Neutrophil (primary cell): ENCODE data around the gene DEFB114.

Source experiments
- H3K27ac ChIP-seq: fragments of 200-600 bp; sonication (generic); 2 replicates; pipeline ENCODE4 v1.5.1; 2016; ENCODE audit warnings: mild to moderate bottlenecking, moderate library complexity
- H3K27me3 ChIP-seq: fragments of 200-600 bp; sonication (generic); 2 replicates; pipeline ENCODE4 v1.6.0; 2016; ENCODE audit warnings: mild to moderate bottlenecking
- H3K36me3 ChIP-seq: fragments of 200-600 bp; sonication (generic); 2 replicates; pipeline ENCODE4 v1.5.1; 2017
- H3K4me1 ChIP-seq, 2 experiments: fragments of 200-600 bp in 1 of 2; sonication (generic) in 1 of 2; 1 replicate in 1 of 2; 2 replicates in 1 of 2; pipeline versions ENCODE4 v1.5.1 to v1.6.1; 2013 to 2016; ENCODE audit warnings: low read depth in 1 of 2, low read length in 1 of 2, mild to moderate bottlenecking in 1 of 2, moderate library complexity in 1 of 2; ENCODE audit not compliant: control insufficient read depth in 1 of 2, insufficient read depth in 1 of 2
- H3K4me3 ChIP-seq, 2 experiments: fragments of 200-600 bp in 1 of 2; sonication (generic) in 1 of 2; 1 replicate in 1 of 2; 2 replicates in 1 of 2; pipeline ENCODE4 v1.5.1; 2013 to 2016; ENCODE audit warnings: low read depth in 1 of 2, low read length in 1 of 2, mild to moderate bottlenecking in 1 of 2, moderate library complexity in 1 of 2
- H3K9me3 ChIP-seq: fragments of 200-600 bp; sonication (generic); 2 replicates; pipeline ENCODE4 v1.5.1; 2016
- TF ChIP-seq, protein P1 (sequence below): fragments of 200-600 bp; sonication (generic); IDR thresholded peaks from 2 replicates; pipeline ENCODE4 v1.5.1; 2016; ENCODE audit warnings: antibody characterized with exemption

The DEFB114 gene

DNA sequence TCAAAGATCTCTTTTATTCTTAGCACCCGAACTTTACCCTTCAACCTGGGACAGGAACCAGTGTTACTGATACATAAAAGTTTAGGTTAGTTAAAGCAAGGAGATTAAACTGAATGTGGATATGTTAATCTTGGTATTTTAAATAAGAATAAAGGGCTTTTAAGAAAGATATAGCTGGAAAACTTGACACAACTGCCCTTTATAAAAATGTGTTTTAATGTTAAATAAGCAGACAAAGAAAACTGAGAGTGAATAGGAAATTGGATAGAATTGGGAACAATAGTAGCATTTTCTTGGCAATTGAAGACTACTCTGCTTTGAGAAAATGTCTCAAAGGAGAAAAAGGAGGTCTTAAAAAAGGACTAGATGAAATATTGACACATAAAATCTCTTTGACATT, 51.8 kb downstream of the DEFB114 start:
- Histone ChIP-seq H3K4me1 (no peaks in the 10 kb centered on the region), H3K9me3 (no peaks in the 10 kb centered on the region), H3K27ac (no peak overlapping the region), H3K4me3 (no peak overlapping the region), H3K27me3 (no peaks in the 10 kb centered on the region), H3K36me3 (no peaks in the 10 kb centered on the region)
- TF ChIP-seq, protein P1, sequence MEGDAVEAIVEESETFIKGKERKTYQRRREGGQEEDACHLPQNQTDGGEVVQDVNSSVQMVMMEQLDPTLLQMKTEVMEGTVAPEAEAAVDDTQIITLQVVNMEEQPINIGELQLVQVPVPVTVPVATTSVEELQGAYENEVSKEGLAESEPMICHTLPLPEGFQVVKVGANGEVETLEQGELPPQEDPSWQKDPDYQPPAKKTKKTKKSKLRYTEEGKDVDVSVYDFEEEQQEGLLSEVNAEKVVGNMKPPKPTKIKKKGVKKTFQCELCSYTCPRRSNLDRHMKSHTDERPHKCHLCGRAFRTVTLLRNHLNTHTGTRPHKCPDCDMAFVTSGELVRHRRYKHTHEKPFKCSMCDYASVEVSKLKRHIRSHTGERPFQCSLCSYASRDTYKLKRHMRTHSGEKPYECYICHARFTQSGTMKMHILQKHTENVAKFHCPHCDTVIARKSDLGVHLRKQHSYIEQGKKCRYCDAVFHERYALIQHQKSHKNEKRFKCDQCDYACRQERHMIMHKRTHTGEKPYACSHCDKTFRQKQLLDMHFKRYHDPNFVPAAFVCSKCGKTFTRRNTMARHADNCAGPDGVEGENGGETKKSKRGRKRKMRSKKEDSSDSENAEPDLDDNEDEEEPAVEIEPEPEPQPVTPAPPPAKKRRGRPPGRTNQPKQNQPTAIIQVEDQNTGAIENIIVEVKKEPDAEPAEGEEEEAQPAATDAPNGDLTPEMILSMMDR, result no peak

DNA sequence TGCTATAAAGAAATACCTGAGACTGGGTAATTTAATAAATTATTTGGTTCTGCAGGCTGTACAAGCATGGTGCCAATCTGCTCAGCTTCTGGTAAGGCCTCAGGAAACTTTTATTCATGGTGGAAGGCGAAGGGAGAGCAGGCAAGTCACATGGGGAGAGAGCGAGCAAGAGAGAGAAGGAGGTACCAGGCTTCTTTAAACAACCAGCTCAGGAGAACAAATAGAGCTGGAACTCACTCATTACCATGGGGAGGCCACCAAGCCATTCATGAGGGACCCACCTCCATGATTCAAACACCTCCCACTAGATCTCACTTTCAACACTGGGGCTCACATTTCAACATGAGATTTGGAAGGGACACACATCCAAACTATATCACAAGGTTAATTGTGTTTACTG, 52.7 kb downstream of the DEFB114 start:
- no peak overlapping the region for H3K4me3 ChIP-seq
- no peak overlapping the region for H3K27ac ChIP-seq
- H3K36me3 ChIP-seq, result no peaks in the 10 kb centered on the region
- H3K27me3 ChIP-seq, result no peaks in the 10 kb centered on the region
- TF ChIP-seq, protein P1, result no peak
- no peaks in the 10 kb centered on the region for H3K9me3 ChIP-seq
- no peaks in the 10 kb centered on the region for H3K4me1 ChIP-seq
